HG02798 (cell line): ENCODE data around the gene TNFSF11.

ENCODE experiments used
- ATAC-seq: cut with Tn5 transposase; IDR thresholded peaks from one replicate; pipeline ENCODE4 v1.9.1; 2021; ENCODE audit warnings: mild to moderate bottlenecking; ENCODE audit not compliant: unreplicated experiment, poor library complexity

Gene TNFSF11

GRCh38 chr13:42607546-42607945, 33.6 kb downstream of the TNFSF11 start:
- no peak for ATAC-seq

DNA sequence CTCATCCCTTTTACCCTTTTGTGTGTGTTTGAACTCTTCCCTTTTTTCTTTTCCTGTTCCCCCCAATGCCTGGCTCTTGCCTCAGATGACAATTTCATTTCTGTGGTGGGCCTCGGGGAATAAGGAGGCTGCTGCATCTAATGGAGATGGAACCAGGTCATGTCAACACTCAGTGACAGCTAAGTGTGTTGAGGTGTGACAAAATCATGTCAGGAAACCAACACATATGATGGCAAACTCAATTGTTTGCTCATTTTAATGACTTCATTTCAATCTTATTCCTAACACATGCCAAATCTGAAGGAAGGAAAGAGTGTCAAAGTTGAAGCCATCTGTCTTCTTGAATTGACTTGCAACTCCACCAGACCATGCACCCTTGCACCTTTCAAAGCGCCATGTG, 36.7 kb downstream of the TNFSF11 start:
- ATAC-seq = no peak

DNA sequence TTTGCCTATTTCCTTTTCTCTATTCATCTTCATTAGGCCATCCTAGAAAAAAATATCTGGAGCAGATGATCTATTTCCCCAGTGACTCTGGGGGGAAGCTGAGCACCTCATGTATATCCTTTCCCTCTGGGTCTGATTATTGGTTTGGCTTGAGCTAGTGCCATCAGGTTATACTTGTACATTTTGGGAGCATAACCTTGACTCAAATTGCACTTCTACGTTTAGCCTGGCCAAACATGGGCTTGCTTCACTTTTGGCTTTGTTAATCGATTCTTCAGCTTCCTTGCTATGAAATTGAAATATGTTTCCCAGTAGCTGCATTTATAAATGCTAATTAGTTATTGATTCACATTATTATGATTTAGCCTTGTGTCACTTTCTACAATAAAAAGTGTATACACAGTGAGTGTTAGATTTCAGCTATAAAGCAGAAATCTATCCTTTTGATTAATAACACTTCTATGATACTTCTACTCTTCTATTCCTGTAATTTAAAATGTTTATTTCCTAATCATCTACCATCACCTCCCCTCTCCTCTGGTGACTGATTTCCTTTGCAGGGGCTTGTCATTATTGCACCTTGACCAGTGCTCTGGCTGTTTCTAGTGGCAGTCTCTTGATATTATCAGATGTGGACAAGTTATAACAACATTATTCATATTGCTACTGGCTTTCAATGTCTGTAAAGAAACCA, 37.3 kb downstream of the TNFSF11 start:
- no peak for ATAC-seq

DNA sequence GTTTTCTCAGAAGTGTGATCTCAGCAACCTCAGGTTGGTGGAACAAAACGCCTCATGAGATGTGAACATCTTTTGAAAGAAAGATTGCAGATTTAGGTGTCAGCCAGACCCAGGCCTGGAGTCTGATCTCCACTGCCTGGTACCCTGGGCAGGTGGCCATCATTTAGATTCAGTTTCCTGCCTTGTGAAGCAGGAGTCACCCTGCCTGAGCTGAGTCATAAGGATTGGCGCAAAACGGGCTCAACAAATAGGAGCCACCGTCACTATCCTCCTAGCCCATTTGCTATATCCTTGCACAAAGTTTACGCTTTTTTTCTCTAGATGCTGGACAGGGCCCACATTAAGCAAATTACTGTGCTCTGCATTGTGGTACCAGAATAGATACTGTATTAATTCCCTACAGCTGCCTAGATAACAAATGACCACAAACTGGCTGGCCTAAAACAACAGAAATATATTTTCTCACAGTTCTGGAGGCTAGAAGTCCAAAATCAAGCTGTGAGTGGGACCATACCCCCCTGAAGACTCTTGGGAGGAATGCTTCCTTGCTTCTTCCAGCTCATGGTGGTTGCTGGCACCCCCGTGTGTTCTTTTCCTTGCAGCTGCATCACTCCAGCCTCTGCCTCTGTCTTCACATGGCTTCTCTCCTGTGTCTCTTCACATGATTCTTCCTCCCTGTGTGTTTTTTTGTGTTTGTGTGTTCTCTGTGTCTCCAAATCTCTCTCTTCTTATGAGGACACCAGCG, 38.2 kb downstream of the TNFSF11 start:
- no peak for ATAC-seq

- ATAC-seq = no peak
Observed at GRCh38 chr13:42614436-42615035, 40.6 kb downstream of the TNFSF11 start.

GRCh38 chr13:42615691-42616090, 41.7 kb downstream of the TNFSF11 start:
- no peak for ATAC-seq

- ATAC-seq = no peak
Observed at GRCh38 chr13:42617221-42617620, 43.3 kb downstream of the TNFSF11 start.

DNA sequence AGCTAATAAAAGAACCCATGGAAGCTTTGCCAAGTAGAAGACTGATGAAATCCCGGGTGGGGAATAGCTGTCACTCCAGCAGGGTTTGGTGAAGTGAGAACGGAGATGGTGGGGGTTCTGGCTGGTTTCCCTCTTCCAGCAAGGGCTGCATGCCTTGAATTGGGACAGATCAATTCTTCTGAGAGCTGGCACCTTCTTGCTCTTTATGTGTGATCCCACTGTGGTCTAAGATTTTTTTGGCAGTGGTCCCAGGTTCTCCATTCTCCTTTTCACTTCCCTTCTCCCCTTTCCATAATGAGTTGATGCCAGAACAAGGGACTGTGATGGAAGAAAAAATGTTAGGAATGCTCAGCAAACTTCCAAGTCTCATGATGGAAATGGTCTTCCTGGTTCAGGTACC, 50.0 kb downstream of the TNFSF11 start:
- no peak for ATAC-seq

DNA sequence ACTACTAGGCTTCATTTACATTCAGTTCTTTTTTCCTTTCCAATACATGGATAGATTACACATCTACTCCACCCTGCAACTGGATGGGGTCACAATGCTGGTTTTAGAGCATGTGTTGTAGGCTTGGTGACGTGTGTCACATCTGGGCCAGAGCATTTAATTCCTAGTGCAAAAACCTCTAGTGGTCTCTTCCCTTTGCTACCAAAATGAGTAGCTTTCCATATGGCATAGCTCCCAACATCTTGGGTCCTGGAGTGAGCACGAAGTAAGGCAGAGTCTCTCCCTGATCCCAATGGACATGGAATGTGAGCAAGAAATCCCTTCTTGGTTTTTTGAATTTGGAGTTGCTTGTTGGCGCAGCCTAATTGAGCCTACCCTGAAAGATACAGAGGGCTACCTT, 51.7 kb downstream of the TNFSF11 start:
- no peak for ATAC-seq

DNA sequence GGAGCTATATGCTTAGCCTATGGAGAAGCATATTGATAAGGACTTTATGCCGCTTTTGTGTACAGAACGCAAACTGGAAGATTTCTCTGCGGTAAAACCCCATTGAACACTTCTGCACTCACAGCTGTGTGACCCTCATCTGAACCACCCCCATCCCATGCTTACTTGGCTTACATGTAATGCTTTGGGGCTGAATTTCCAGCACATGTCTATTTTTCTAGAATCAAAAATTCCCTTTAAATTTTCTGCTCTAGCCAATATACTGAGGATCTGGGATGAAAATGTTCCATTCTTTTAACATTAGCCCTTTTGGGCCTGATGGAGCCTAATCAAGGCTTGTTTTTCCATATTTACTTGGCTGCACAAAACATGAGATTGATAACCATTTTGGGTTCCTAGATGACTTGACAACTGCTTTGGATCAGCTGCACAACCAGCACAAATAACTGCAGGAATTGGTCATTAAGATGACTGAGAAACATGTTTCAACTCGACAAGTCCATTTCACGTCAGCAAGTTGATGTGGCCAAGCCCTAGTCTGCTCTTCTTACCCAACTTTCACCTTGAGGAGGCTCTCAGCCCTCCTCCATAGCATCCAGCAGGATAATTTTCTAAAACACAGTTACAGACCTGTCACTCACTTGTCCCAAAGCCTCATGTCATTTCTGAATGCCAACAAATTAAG, 52.4 kb downstream of the TNFSF11 start:
- ATAC-seq = no peak

GRCh38 chr13:42628666-42629065, 54.7 kb downstream of the TNFSF11 start:
- no peak for ATAC-seq

DNA sequence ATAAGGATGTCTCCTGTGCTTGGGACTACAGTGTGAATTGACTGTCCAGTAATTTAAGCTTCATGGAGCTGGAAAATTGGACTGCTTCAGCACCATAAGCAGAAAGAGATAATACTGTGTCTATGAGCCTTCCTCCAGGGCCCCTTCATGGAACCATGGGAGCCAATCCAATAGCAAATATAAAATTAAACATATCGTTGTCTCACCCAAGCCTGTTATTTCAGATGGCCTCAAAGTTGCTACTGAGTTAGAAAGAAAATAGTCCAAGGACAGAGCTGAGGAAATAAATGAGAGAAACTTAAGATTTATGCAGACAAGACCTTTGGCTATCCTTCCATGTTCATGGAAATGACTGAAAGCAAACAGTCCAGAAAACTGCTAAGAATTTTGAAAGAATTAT, 57.2 kb downstream of the TNFSF11 start:
- no peak for ATAC-seq

DNA sequence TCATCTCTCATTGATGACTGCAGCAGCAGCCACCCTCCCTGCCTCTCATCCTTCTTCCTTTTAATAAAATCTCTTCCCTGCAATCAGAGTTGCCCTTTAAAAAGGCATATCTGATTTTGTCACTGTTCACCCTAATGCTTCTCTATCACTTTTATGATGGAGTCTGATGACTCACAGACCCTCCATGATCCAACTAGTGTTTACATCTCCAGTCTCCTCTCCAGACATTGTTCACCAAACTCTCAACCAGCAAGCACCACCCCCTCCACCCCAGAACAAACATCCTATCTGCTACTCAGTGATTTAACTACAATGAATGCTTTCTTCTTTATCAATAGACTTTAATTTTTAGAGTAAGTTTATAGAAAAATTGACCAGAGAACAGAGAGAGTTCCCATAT, 59.5 kb downstream of the TNFSF11 start:
- no peak for ATAC-seq

- ATAC-seq = no peak
Observed at GRCh38 chr13:42638101-42638500, 64.1 kb downstream of the TNFSF11 start.

- ATAC-seq = no peak
Observed at GRCh38 chr13:42638886-42639285, 64.9 kb downstream of the TNFSF11 start.

DNA sequence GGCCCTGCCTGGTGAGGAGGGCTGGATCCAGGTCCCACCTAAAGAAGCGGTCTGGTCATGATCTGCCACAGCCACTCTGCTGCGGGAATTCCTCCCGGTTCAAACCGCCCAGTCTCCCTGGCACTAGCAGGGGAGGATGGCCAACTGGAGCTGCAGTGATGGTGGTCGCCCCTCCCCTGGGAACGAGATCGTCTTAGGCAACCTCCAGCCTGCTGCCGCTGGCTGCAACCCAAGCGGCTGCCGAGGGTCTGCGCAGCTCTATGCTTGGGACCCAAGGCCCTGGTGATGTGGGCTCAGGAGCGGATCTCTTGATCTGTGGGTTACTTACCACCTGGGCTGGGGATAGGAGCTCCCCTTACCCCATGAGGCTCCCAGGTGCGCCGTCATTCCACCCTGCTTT, 69.1 kb downstream of the TNFSF11 start:
- no peak for ATAC-seq

DNA sequence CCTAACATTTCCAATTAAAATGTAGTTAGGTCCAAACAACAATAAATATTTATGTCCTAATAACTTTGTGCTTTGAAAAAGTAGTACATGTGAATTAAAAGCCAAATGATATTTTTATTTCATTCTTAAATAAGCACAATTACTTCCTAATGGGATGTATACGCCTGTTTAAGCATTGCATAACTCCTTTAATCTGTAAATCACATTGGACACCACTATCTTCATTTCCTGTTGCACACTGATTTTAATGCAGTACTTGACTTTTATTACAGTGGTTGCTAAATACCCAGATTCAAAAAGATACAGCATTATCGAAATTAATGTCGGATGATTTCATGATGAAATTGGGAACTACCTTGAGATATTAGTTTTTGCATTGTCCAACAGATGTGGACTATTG, 70.9 kb downstream of the TNFSF11 start:
- no peak for ATAC-seq

- ATAC-seq = no peak
Observed at GRCh38 chr13:42645717-42646116, 71.8 kb downstream of the TNFSF11 start.

GRCh38 chr13:42649141-42649540, 75.2 kb downstream of the TNFSF11 start:
- ATAC-seq = no peak

DNA sequence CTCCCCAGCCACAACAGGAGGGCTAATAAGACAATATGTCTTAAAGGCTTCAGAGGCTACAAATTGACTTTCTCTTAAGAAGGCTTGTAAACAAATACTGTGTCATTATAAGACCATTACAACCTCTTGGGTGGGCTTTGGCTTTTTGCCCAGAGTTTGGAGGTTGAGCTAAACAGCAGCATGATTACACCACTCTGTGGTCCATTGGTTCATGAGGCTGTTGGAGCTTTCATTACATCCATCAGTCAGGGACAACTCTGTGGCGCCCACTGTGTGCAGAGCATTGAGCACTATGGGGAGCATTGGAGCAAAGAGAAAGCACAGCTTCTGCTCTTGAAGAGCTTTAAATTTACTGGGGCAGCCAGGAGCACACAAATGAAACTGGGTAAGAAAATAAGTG, 75.9 kb downstream of the TNFSF11 start:
- ATAC-seq = no peak

DNA sequence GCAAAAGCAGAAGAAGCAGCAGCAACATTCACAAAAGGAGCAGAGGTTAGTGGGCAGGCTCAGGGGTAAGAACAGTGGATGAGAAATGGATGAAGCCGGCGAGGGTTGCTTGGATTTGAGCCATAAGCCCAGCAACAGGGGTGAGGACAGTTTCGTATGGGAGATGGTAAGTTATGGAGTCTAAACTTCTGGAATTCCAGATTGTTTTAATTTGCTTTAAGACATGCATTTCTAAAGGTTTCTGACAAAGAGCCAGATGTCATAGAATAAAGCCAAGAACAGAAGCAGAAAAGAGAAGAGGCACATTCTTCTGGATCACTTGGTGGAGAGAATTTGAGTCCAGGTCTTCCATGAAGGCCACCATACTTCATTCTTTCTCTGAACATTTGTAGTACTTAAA, 76.6 kb downstream of the TNFSF11 start:
- ATAC-seq = no peak
